ENCODE results near the gene CLTC. TPM values are rescaled to one million over a fixed set of nuclear protein-coding genes. Genes with fewer than 3 reads are reported as not detected.

CLTC gene
- polyA plus RNA-seq, 2 of the 4 experiments (the other 2 are of a cell fraction) = 183 to 360 TPM

GRCh38 chr17:59666235-59666634, 46.5 kb downstream of the CLTC start:
- Histone ChIP-seq H3K9me3 (no peaks in the 10 kb centered on the region), H3K27ac (no peak overlapping the region), H3K4me3 (no peak overlapping the region), H3K4me2 (no peak overlapping the region), H3K4me1 (peaks cover 48% of the 10 kb centered on the region)
- DNase-seq (ENCODE audit: low read depth in 1 of 2, low spot score in 1 of 2) (no peak), FAIRE-seq (no peak), ATAC-seq (no peak)
- TF ChIP-seq, protein P1, sequence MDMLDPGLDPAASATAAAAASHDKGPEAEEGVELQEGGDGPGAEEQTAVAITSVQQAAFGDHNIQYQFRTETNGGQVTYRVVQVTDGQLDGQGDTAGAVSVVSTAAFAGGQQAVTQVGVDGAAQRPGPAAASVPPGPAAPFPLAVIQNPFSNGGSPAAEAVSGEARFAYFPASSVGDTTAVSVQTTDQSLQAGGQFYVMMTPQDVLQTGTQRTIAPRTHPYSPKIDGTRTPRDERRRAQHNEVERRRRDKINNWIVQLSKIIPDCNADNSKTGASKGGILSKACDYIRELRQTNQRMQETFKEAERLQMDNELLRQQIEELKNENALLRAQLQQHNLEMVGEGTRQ (IDR thresholded peaks at IDR 0.05) = no peak
- no peak for TF ChIP-seq HOXB5 (CRISPR knock-in tag; IDR thresholded peaks at IDR 0.05)
- TF ChIP-seq, protein P2, sequence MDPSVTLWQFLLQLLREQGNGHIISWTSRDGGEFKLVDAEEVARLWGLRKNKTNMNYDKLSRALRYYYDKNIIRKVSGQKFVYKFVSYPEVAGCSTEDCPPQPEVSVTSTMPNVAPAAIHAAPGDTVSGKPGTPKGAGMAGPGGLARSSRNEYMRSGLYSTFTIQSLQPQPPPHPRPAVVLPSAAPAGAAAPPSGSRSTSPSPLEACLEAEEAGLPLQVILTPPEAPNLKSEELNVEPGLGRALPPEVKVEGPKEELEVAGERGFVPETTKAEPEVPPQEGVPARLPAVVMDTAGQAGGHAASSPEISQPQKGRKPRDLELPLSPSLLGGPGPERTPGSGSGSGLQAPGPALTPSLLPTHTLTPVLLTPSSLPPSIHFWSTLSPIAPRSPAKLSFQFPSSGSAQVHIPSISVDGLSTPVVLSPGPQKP (IDR thresholded peaks at IDR 0.05; ENCODE audit: low read depth, low read length) = no peak
- no peak for TF ChIP-seq JUNB (IDR thresholded peaks at IDR 0.05)
- TF ChIP-seq ZNF302 (CRISPR knock-in tag; IDR thresholded peaks at IDR 0.05) = no peak
- no peak for TF ChIP-seq HOXB13 (CRISPR knock-in tag; IDR thresholded peaks at IDR 0.05; ENCODE audit: low read depth)
- CTCF ChIA-PET = no interaction called here
- 87% methylated on average over 5 of the region's 5 CpGs for WGBS (ENCODE audit: missing lambda C conversion rate)
- POLR2A ChIA-PET = no interaction called here

- WGBS (ENCODE audit: missing lambda C conversion rate) = 8% methylated on average over 3 of the region's 3 CpGs
- TF ChIP-seq FOSB (CRISPR knock-in tag; IDR thresholded peaks at IDR 0.05) (no peak), JUNB (IDR thresholded peaks at IDR 0.05) (peak; percentile 47)
- CTCF ChIA-PET = interaction anchor here (1.2 kb wide), 1 partner anchor 9 kb away, joined by 3 read pairs; no protein-coding TSS in a partner anchor
- FAIRE-seq (peak; percentile 7), DNase-seq (ENCODE audit: low read depth in 1 of 2, low spot score in 1 of 2) (peak in 1 of 2 experiments; percentile 22), ATAC-seq (peak in 1 of 2 experiments; percentile 28; a peak in 3 of 6 replicates)
- peak overlapping the region; percentile 35 to 74 for H3K27ac ChIP-seq
- H3K9me3 ChIP-seq = no peaks in the 10 kb centered on the region
- H3K4me2 ChIP-seq = peak overlapping the region; percentile 71
- POLR2A ChIA-PET = interaction anchor here (1.1 kb wide), 1 partner anchor 50 kb away, joined by 6 read pairs; the partner anchor contains the start of gene CLTC
- 0 out of 3 replicates have a peak overlapping the region, but pooled peaks have one; percentile 0 for H3K4me3 ChIP-seq
- H3K4me1 ChIP-seq = peaks cover 54% of the 10 kb centered on the region
Observed at GRCh38 chr17:59668816-59669215, 49.1 kb downstream of the CLTC start.

DNA sequence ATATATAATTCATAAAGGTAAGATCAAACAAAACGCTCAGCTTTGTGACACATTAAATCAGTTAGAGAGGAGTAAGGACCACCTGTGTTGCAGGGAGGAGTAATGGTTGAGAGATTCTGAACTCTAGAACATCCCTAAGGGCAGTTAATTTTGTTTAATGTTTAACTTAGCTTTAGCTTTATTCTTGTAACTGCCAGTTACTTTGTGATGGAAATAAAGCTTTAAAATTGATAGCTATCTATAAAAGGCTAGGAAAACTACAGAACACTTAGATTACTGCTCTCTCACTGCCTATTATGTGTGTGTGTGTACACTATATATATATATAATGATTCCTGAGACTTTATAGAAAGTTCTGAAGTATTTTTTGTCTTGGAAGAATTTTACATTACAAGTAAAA, 49.7 kb downstream of the CLTC start:
- TF ChIP-seq FOSL2 (IDR thresholded peaks at IDR 0.05) (no peak), FOSL2 (CRISPR knock-in tag; IDR thresholded peaks at IDR 0.05) (no peak), JUNB (IDR thresholded peaks at IDR 0.05) (no peak), HEYL (CRISPR knock-in tag; IDR thresholded peaks at IDR 0.05) (no peak), MAFK (IDR thresholded peaks at IDR 0.05; ENCODE audit: partially characterized antibody) (no peak), ZSCAN20 (CRISPR knock-in tag; IDR thresholded peaks at IDR 0.05) (no peak), RAD21 (conservative IDR thresholded peaks at IDR 0.05 in 1 of 2, IDR thresholded peaks at IDR 0.05 in 1 of 2) (no peak), CTCF (IDR thresholded peaks at IDR 0.05) (no peak), PHF8 (IDR thresholded peaks at IDR 0.05; ENCODE audit: borderline replicate concordance, low read depth) (no peak), KDM1A (IDR thresholded peaks at IDR 0.05; ENCODE audit: low read depth) (no peak), ZNF302 (CRISPR knock-in tag; IDR thresholded peaks at IDR 0.05) (no peak), CEBPB (IDR thresholded peaks at IDR 0.05) (no peak), SREBF2 (IDR thresholded peaks at IDR 0.05) (no peak), SMC3 (IDR thresholded peaks at IDR 0.05) (no peak), JUN (IDR thresholded peaks at IDR 0.05) (no peak), ZFP36 (IDR thresholded peaks at IDR 0.05; ENCODE audit: borderline replicate concordance, partially characterized antibody) (no peak), CHD2 (IDR thresholded peaks at IDR 0.05; ENCODE audit: low read length, partially characterized antibody) (no peak)
- TF ChIP-seq, protein P3, sequence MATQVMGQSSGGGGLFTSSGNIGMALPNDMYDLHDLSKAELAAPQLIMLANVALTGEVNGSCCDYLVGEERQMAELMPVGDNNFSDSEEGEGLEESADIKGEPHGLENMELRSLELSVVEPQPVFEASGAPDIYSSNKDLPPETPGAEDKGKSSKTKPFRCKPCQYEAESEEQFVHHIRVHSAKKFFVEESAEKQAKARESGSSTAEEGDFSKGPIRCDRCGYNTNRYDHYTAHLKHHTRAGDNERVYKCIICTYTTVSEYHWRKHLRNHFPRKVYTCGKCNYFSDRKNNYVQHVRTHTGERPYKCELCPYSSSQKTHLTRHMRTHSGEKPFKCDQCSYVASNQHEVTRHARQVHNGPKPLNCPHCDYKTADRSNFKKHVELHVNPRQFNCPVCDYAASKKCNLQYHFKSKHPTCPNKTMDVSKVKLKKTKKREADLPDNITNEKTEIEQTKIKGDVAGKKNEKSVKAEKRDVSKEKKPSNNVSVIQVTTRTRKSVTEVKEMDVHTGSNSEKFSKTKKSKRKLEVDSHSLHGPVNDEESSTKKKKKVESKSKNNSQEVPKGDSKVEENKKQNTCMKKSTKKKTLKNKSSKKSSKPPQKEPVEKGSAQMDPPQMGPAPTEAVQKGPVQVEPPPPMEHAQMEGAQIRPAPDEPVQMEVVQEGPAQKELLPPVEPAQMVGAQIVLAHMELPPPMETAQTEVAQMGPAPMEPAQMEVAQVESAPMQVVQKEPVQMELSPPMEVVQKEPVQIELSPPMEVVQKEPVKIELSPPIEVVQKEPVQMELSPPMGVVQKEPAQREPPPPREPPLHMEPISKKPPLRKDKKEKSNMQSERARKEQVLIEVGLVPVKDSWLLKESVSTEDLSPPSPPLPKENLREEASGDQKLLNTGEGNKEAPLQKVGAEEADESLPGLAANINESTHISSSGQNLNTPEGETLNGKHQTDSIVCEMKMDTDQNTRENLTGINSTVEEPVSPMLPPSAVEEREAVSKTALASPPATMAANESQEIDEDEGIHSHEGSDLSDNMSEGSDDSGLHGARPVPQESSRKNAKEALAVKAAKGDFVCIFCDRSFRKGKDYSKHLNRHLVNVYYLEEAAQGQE (IDR thresholded peaks at IDR 0.05) = no peak
- ChIA-PET CTCF (no interaction called here), POLR2A (interaction anchor here (1.1 kb wide), 1 partner anchor 50 kb away, joined by 6 read pairs; the partner anchor contains the start of gene CLTC)
- ATAC-seq (peak; percentile 39 to 41; a peak in 2 of 6 replicates), DNase-seq (ENCODE audit: low read depth in 1 of 2, low spot score in 1 of 2) (peak in 1 of 2 experiments; percentile 21), FAIRE-seq (no peak)
- H3K27ac ChIP-seq = peak overlapping the region; percentile 35 to 57; a peak in 5 of 6 replicates
- peak overlapping the region; percentile 71 for H3K4me2 ChIP-seq
- 2% methylated on average over 1 of the region's 1 CpG for WGBS (ENCODE audit: missing lambda C conversion rate)
- no peak overlapping the region for H3K4me3 ChIP-seq
- peaks cover 54% of the 10 kb centered on the region for H3K4me1 ChIP-seq
- no peaks in the 10 kb centered on the region for H3K9me3 ChIP-seq
